HTR-8/SVneo (cell line): ENCODE measurements around the gene ZP4.

Source experiments
- DNase-seq: peaks from one replicate; pipeline ENCODE4 v3.0.0; 2011; ENCODE audit warnings: low spot score, mixed read lengths; ENCODE audit not compliant: insufficient read length
- FAIRE-seq: peaks from 2 replicates; lab custom pipeline; 2011; peaks lifted over from hg19 to GRCh38; lab: Jason Lieb, UNC

The ZP4 gene, protein sequence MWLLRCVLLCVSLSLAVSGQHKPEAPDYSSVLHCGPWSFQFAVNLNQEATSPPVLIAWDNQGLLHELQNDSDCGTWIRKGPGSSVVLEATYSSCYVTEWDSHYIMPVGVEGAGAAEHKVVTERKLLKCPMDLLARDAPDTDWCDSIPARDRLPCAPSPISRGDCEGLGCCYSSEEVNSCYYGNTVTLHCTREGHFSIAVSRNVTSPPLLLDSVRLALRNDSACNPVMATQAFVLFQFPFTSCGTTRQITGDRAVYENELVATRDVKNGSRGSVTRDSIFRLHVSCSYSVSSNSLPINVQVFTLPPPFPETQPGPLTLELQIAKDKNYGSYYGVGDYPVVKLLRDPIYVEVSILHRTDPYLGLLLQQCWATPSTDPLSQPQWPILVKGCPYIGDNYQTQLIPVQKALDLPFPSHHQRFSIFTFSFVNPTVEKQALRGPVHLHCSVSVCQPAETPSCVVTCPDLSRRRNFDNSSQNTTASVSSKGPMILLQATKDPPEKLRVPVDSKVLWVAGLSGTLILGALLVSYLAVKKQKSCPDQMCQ

DNA sequence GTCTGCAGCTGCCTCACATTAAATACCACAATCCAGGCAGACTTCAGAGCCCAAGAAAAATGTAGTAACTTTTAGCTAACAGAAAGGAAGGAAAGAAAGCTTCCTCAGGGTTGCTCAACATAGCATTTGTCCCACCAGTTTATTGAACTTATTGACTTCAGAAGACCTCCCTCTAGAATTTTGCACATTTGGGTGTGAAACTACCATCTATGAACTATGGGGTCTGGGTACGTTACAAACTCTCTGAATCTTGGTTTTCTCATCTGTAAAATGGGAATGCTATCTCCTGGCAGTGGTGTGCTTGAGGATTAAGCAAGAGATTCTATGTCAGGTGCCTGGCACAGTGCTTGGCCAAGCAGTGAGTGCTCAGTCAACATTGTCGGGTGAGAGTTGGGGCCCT lies at the start of gene ZP4:
Gene ZP4, minus strand, starts transcription at position 101 of the 400 bp plus-strand sequence. CDS start 287 bp downstream, outside the sequence.
- FAIRE-seq = no peak
- DNase-seq = no peak

DNA sequence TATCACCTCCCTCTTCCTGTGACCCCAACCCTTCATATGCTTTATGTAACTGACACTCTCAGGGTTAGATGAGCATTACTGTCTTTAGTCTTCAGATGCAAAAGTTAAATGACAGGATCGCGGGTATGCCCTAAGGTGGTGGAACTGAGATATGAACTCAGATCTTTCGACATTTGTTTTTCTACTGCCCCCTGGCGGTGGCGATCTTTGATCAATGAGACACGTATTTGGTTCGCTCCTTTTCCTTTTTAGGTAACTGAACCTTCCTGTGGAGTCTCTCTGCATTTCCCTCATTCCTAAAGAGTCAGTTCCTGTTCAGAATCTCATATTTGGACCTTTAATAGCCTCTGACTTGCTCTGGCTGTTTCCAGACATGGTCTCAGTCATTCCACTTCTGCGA lies 47.8 kb upstream of the ZP4 start:
- no peak for FAIRE-seq
- DNase-seq = no peak

DNA sequence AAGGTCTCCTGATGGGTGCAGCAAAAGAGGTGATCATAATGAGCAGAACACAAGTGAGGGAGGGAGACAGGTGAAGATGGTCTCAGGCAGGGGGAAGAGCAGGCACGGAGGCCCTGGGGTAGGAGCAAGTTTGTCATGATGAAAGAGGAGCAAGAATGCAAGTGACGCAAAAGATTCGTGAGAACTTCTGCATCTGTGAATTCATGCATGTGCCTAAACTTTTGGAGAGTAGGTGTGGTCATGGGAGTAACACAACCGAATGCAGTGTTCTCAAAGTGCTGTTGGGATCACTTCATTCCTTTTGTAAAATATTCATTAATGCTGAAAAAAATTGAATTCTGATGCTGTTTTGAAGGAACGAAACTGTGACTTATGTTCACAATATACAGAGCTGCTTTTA lies 47.3 kb upstream of the ZP4 start:
- FAIRE-seq = no peak

DNA sequence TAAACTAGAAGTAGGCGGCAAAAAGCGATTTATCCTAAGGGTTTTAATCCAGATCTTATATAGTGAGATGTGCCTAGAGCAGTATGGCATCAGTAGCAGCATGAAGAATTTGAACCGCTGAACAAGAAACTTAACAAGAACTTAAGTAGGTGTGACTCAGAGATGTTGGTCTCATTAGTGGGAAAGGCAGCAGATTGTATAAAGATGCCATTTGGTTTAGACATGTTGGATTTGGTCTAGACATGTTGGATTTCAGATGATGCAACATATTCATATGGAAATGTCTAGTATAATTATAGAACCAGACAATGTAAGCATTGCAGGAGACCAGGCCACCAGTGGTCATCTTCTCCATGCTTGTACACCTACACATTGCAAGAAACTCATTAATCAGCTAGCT lies 42.1 kb upstream of the ZP4 start:
- DNase-seq (no peak), FAIRE-seq (no peak)

More for the DNA sequence above, 47.3 kb upstream of the ZP4 start:
- no peak for DNase-seq

DNA sequence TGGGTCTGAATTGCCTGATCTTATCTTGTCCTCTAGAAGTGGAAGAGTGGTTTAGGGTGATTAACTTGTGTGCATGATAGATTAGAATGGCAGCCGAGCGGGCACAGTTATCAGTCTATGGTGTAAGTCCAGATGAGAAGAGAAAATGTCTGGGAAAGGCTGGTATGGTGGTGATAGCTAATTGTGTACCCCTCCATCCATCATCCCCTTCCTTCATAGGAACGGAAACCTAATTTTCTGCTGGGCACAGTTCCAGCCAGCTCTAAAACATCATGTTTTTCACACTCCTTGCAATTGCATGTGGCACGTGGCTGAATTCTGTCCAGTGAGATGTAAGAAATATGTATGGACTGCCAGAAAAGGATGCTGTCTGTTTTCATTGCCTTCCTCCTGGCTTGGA lies 40.9 kb upstream of the ZP4 start:
- no peak for FAIRE-seq

DNA sequence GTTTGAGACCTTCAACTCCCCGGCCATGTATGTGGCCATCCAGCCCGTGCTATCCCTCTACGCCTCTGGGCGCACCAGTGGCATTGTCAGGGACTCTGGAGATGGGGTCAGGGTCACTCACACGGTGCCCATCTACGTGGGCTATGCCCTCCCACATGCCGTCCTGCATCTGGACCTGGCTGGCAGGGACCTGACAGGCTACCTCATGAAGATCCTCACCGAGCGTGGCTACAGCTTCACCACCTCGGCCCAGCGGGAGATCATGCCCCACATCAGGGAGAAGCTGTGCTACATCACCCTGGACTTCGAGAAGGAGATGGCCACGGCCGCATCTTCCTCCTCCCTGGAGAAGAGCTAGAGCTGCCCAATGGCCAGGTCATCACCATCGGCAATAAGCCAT lies 36.5 kb upstream of the ZP4 start:
- FAIRE-seq (no peak), DNase-seq (no peak)

More for the DNA sequence above, 40.9 kb upstream of the ZP4 start:
- DNase-seq = no peak

DNA sequence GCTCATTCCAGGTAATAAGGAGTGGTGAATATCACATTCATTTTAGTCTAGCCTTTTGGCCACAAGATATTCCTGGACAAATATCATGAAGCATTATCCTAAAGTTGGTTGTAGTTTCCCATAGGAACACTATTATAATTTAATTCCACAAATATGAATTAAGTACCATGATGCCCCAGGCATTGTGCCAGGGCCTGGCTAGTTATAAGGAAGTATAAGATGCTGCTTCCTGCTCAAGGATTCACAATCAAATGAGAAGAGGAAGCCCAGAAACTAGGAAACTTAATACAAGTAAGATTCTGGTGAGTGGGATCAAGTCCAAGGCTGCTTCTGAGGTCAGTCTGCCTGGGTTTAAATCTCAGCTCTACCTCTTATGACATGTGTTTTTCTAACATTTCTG lies 30.6 kb upstream of the ZP4 start:
- FAIRE-seq (no peak), DNase-seq (no peak)

DNA sequence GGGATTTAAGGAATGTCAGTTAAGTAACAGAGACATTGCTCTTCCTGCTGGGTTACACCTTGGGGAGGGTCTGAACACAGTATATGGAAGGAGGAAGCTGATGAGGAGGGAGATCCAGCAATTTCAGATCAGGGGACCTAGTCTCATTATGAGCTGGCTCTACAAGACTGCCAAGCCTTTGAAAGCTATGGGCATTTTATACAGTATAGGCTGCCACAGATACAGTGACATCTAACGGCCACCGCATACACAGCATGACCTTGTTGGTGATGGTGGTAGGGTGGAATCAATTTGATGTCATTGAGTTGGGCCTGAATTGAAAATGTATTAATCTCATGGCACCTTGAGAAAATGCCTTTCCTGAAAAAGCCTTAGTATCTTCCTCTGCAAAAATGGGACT lies 22.6 kb upstream of the ZP4 start:
- DNase-seq = no peak
- no peak for FAIRE-seq

DNA sequence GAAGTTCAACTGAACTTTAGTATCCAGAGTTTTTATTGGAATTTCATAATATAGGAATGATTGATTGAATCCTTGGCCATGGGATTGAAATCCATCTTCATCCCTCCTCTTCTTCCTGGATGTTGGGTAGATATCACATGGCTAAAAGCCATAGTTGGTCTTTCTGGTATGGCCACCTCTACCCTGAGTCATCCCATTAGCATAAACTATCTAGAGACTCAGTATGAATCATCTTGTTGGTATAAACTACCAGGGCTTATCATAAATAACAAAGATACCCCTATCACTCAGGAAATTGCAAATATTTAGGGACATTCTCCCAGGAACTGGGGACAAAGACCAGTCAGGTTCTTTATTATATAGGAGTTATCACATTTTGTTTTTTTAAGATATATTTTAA lies 21.2 kb upstream of the ZP4 start:
- no peak for FAIRE-seq
- no peak for DNase-seq

DNA sequence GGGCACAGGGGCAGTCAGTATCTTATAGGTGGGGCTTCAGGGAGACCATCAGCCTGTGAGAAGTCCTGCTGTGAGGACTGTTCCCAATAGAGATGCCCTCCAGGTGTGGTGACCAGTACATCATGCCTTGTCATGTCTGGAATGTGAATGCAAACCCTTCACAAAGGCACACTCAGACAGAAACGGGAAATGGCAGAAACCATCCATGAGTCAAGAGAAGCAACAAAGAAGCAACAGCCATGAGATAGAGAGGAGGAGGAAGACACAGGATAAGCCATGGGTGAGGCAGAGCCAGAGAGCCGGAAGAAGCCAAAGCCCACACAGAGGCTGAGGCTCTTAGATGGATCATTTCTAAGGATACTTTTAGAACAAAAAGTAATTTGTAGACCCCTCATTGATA lies 20.1 kb upstream of the ZP4 start:
- no peak for FAIRE-seq
- no peak for DNase-seq

DNA sequence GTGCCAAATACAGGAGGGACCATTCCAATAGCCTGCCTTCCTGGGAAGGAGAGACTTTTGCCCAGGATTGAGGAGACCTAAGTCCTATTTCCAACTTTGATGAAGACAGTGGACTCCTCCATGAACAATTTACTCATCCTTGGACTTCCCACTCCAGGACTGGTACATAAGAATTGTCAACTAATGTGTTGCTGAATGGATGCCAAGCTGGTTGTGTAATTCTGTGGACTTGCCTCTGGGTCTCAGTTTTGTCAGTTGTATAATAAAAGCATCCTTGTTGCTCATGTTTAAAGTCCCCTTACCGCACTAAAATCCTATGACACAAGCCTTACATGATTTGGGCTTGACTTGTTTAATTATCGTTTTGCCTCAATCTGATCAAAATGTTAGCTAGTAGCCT lies 13.2 kb upstream of the ZP4 start:
- DNase-seq = no peak
- FAIRE-seq = no peak

DNA sequence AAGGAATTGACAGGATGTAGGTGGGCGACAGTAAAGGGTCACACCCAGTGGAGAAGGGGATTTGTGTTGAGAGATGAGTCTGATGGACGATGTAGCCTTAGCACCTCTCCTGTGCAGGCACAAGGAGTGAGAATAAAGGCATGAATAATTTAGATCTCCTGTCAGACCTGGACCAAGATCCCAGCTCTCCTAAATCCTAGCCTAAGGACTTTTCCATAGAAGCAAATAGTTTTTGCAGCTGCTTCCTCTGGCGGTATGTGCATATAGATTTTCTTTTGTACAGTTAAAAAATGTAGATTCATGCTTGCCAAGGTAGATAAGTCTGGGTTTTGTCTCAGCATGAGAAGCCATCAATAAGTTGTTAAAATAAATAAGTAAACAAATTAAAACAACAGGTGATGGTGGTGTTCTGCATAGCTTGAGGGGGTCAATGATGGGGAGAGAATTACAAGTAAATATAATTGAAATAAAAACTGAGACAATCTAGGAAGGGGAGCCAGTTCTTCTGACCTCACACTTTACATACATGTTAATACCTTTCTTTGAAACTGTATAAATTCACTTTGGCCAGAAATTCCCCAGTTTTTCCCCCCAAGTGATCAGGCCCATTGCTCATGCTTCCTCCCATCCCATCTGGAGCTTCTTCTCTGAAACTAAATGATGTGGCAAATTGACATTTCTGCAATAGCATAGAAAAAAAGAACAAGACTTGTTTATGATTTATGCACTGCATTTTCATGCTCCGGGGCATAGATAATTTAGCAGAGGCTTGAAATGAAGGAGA lies 12.4 kb upstream of the ZP4 start:
- FAIRE-seq = no peak

DNA sequence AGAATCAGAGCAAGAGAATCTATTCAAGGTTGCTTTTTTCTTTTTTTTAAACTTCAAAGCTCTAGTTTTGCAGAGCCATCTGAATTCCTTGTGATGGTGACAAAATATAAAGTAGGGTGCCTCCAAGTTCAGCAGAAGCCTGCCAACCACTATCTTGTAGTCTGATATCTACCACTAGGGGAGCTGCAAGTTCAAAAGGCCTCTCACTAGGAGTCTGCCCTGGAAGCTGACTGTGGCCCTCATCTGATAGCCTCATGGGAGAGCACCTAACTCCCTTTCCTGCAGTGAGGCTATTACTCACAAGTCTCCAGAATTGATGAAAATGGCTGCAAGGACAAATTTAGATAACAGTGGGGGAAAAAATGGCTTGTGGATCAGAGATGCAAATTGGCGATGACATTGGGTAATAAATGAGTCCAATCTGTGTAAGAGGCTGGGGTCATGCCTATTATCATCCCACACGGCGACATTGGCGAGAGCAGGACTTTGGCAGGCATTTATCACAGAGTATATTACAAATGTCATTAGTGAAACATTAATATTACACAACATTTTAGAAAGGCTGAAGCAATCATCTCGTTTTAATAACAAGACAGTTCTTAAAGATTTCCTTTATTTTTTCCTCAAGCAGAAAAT lies 10.7 kb upstream of the ZP4 start:
- DNase-seq (peak; percentile 42), FAIRE-seq (no peak)

More for the DNA sequence above, 12.4 kb upstream of the ZP4 start:
- no peak for DNase-seq

DNA sequence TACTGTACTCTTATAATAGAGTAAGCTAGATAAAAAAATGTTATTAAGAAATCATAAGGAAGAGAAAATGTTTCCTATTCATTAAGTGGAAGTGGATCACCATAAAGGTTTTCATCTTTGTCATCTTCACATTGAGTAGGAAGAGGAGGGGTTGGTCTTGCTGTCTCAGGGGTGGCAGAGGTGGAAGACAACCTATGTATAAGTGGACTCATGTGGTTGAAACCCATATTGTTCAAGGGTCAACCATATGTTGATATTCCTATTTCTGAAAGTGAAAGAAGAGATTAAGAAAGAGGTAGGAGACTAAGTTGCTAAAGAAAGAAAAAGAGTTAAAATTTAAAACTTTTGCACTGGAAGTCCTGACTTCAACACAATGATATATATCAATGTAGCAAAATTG lies 4.9 kb upstream of the ZP4 start:
- DNase-seq = no peak
- no peak for FAIRE-seq

DNA sequence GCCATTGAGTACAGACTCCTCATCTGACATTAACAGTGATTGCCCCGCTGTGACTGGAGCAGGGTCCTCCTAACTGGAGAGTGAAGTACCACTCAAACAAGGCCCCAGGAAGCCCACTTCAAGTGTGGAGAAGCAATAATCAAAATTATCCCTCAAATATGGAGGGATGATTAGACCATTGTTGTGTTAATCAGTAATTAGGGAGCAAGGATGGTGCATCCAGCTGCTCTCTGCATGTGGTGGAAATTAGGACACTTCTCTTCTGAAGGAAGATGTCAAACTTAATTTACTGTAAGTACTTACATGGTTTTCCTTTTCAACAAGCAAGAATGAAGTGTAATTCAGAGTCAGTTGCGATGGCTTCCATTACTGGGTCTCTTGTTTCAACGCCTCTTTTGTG lies 3.4 kb upstream of the ZP4 start:
- DNase-seq = no peak

DNA sequence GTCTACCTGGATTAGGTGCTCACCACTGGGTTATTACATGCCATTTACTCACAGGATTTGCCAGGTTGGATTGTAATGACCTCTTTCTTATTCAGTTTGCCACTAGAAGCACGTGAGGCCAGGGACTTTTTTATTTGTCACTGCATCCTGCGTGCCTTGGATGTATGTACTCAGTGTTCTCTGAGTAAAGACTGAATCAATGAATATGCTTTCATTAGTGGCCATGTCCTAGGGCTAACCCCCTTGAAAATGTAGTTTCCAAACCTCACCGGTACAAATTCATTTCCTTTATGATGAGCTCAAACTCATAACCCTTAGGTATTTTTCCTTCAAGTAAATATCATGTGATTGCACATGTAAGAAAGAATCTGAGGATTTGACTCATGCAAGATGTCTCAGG lies 1.3 kb upstream of the ZP4 start:
- DNase-seq = no peak
- no peak for FAIRE-seq

More for the DNA sequence above, 3.4 kb upstream of the ZP4 start:
- FAIRE-seq = no peak

DNA sequence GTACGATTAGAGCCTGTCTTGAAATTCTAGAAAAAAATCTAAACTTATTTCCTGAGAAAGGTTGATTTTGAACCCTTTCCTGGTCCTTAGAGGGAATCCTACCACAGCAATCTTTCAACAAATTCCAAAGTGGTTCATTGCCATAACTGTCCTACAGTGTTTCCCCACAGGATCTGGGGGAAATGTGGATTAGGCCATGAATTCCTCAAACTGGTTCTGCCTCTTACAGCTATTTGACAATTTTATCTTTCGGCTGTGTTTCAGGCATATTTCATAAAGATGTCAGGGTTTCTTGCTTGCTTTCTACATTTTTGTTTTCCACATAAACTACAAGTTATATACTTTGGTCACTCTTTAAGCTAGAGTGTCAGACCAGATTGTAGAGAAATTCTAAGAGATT lies 544 bp upstream of the ZP4 start:
- no peak for DNase-seq
- no peak for FAIRE-seq

DNA sequence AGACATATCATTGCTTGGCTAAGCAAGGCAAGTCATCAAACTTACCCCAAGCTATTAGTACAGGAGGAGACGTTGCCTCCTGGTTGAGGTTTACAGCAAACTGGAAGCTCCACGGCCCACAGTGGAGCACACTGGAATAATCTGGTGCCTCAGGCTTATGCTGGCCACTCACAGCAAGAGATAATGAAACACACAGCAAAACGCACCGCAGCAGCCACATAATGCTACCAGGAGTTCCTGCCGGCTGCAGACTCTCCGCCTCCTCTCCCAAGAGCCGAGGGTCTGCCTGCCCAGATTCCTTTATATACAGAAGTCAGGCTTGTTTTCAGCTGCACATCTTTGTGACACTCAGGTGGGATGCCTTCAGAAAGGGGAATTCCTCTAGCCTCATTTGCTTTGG lies 306 bp downstream of the ZP4 start:
- FAIRE-seq (no peak), DNase-seq (no peak)

DNA sequence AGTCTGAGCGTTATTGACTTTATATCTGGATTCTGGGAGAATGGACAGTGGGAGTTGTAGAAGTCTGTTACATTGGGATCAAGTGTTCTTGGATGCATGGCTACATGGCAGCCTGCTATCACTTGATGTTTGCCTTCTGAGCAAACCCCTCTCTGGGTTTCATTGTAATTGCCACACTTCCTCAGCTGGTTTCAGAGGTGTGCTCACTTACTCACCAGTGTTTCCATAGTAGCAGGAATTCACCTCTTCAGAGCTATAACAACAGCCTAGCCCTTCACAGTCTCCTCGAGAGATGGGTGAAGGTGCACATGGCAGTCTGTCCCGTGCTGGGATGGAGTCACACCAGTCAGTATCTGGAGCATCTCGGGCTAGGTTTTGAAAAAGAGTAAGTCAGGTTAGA lies 2.6 kb downstream of the ZP4 start:
- DNase-seq (no peak), FAIRE-seq (no peak)

DNA sequence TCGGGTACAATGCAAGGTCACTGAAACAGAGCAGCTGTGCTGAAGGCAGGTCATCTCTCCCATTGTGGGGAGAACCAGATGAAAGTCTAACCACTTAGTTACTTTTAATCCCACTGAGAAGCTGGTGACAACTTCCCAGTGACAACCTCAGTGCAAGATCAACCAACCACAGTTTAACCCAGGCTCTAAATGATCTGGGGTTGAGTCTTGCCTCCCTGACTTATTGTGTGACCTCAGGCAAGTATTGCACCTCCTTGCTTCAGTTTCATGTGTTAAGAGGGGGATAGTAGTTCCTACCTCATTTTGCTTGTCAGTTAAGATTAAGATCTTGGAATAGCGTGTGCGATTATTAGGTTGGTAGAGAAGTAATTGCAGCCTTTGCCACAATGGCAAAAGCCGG lies 3.2 kb downstream of the ZP4 start:
- DNase-seq = no peak
- no peak for FAIRE-seq

DNA sequence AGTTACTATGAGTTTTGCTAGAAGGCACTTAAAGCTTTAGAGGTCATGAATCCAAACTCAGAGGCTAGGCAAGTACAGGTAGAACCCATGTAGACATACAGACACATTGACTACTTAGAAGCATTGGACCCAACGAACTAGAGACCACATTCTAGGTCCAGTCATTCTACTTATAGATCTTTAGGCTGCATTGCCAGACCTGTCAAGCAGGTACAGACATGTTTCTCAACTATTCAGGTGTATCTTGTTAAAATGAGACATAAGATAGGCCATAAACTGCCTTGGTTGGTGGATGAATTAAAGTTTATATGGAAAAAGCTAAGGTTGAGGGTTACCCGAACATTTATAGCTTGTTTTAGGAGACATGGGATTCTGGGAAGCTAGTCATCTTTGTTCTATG lies 6.5 kb downstream of the ZP4 start:
- DNase-seq (no peak), FAIRE-seq (no peak)
